HepG2 (cell line): ENCODE measurements around the gene ERMARD. TPM values are rescaled to one million over a fixed set of nuclear protein-coding genes. Genes with fewer than 3 reads are reported as not detected.

Experiments used
- CCDC6 ChIP-seq: sonication (generic); formaldehyde crosslinking; IDR thresholded peaks from 2 replicates; pipeline ENCODE4 v1.8.1; 2022; ENCODE audit warnings: mild to moderate bottlenecking, missing genetic modification reagents, moderate library complexity
- PCBP1 ChIP-seq: fragments of 200-400 bp; formaldehyde crosslinking; IDR thresholded peaks from 2 replicates; pipeline ENCODE4 v1.6.1; 2017; ENCODE audit warnings: mild to moderate bottlenecking, low read depth, low read length, borderline replicate concordance
- PHF21A ChIP-seq: sonication (generic); formaldehyde crosslinking; IDR thresholded peaks from 2 replicates; pipeline ENCODE4 v1.5.0; 2020; ENCODE audit warnings: mild to moderate bottlenecking, missing genetic modification reagents
- PRMT3 ChIP-seq: sonication (generic); formaldehyde crosslinking; IDR thresholded peaks from 2 replicates; pipeline ENCODE4 v1.8.1; 2022; ENCODE audit warnings: low read depth, mild to moderate bottlenecking, moderate library complexity, missing genetic modification reagents, borderline replicate concordance
- THAP7 ChIP-seq: sonication (generic); formaldehyde crosslinking; IDR thresholded peaks from 2 replicates; pipeline ENCODE4 v1.8.1; 2023; ENCODE audit warnings: mild to moderate bottlenecking, missing genetic modification reagents
- ZNF563 ChIP-seq: sonication (generic); formaldehyde crosslinking; IDR thresholded peaks from 2 replicates; pipeline ENCODE4 v1.8.0; 2022; ENCODE audit warnings: mild to moderate bottlenecking, moderate library complexity, missing genetic modification reagents
- ZNF646 ChIP-seq: sonication (generic); formaldehyde crosslinking; IDR thresholded peaks from 2 replicates; pipeline ENCODE4 v1.9.0; 2021; ENCODE audit warnings: mild to moderate bottlenecking, missing genetic modification reagents
- ZNF678 ChIP-seq: sonication (generic); formaldehyde crosslinking; IDR thresholded peaks from 2 replicates; pipeline ENCODE4 v1.4.0; 2020; ENCODE audit warnings: mild to moderate bottlenecking, missing genetic modification reagents
- polyA plus RNA-seq, 8 experiments: library from polyadenylated mRNA; depleted of rRNA in 3 of 8; stranded (reverse) in 7 of 8; unstranded in 1 of 8; fragments of >200 nt; fragmentation: Illumina TruSeq in 4 of 8; extraction: Trizol in 4 of 8; gene quantifications; 2 replicates each; pipeline versions ENCODE4 v1.2.1 to v1.2.3, GENCODE V29; 2011 to 2016; ENCODE audit warnings: low read depth in 4 of 8, missing spikeins in 1 of 8, mixed read lengths in 1 of 8; ENCODE audit not compliant: insufficient read depth in 1 of 8
- total RNA-seq, 5 experiments: library from RNA; depleted of rRNA; stranded (reverse); fragments of >200 nt; fragmentation: Illumina TruSeq; extraction: Trizol; gene quantifications; 2 replicates each; pipeline ENCODE4 v1.2.3, GENCODE V29; 2016; ENCODE audit warnings: low read depth in 1 of 5
- TF ChIP-seq, protein P1 (sequence below): IDR thresholded peaks from 2 replicates; pipeline ENCODE4 v1.6.1; 2016; ENCODE audit warnings: low read depth
- TF ChIP-seq, protein P2 (sequence below), 2 experiments: IDR thresholded peaks; 2 replicates each; pipeline ENCODE4 v1.6.1; 2011 to 2012; ENCODE audit warnings: low read length in 2 of 2, borderline replicate concordance in 1 of 2, low read depth in 1 of 2, mild to moderate bottlenecking in 1 of 2, moderate library complexity in 1 of 2
- TF ChIP-seq, protein P3 (sequence below): sonication (generic); formaldehyde crosslinking; IDR thresholded peaks from 2 replicates; pipeline ENCODE4 v1.4.0; 2020; ENCODE audit warnings: missing genetic modification reagents

The ERMARD gene
- total and polyA plus RNA-seq, 2 of the 13 experiments (the other 11 are each of a cell fraction or from before 2014, with no cell fraction given): 8.8 to 10.7 TPM

GRCh38 chr6:169724494-169725124, 26.8 kb upstream of the ERMARD start, which contains the start of gene PHF10 (continued):
- TF ChIP-seq PRMT3 (0 out of 2 replicates have a peak, but pooled peaks have one; percentile 42), PCBP1 (peak; percentile 49; the same call in 1 of the 2 replicates), ZNF678 (0 out of 2 replicates have a peak, but pooled peaks have one; percentile 25), CCDC6 (no peak; the same call in 1 of the 2 replicates), ZNF646 (CRISPR knock-in tag) (no peak), ZNF563 (CRISPR knock-in tag) (peak; percentile 95), PHF21A (no peak), THAP7 (CRISPR knock-in tag) (no peak; the same call in 1 of the 2 replicates)
- TF ChIP-seq, protein P1, sequence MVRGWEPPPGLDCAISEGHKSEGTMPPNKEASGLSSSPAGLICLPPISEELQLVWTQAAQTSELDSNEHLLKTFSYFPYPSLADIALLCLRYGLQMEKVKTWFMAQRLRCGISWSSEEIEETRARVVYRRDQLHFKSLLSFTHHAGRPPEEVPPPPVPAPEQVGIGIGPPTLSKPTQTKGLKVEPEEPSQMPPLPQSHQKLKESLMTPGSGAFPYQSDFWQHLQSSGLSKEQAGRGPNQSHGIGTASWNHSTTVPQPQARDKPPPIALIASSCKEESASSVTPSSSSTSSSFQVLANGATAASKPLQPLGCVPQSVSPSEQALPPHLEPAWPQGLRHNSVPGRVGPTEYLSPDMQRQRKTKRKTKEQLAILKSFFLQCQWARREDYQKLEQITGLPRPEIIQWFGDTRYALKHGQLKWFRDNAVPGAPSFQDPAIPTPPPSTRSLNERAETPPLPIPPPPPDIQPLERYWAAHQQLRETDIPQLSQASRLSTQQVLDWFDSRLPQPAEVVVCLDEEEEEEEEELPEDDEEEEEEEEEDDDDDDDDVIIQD (CRISPR knock-in tag): no peak
- TF ChIP-seq, protein P2, sequence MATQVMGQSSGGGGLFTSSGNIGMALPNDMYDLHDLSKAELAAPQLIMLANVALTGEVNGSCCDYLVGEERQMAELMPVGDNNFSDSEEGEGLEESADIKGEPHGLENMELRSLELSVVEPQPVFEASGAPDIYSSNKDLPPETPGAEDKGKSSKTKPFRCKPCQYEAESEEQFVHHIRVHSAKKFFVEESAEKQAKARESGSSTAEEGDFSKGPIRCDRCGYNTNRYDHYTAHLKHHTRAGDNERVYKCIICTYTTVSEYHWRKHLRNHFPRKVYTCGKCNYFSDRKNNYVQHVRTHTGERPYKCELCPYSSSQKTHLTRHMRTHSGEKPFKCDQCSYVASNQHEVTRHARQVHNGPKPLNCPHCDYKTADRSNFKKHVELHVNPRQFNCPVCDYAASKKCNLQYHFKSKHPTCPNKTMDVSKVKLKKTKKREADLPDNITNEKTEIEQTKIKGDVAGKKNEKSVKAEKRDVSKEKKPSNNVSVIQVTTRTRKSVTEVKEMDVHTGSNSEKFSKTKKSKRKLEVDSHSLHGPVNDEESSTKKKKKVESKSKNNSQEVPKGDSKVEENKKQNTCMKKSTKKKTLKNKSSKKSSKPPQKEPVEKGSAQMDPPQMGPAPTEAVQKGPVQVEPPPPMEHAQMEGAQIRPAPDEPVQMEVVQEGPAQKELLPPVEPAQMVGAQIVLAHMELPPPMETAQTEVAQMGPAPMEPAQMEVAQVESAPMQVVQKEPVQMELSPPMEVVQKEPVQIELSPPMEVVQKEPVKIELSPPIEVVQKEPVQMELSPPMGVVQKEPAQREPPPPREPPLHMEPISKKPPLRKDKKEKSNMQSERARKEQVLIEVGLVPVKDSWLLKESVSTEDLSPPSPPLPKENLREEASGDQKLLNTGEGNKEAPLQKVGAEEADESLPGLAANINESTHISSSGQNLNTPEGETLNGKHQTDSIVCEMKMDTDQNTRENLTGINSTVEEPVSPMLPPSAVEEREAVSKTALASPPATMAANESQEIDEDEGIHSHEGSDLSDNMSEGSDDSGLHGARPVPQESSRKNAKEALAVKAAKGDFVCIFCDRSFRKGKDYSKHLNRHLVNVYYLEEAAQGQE (IDR thresholded peaks at IDR 0.05; ENCODE audit: borderline replicate concordance in 1 of 2, low read depth in 1 of 2, low read length in 2 of 2): peak in 1 of 2 experiments; percentile 65; a peak in 1 of 4 replicates
- TF ChIP-seq, protein P3, sequence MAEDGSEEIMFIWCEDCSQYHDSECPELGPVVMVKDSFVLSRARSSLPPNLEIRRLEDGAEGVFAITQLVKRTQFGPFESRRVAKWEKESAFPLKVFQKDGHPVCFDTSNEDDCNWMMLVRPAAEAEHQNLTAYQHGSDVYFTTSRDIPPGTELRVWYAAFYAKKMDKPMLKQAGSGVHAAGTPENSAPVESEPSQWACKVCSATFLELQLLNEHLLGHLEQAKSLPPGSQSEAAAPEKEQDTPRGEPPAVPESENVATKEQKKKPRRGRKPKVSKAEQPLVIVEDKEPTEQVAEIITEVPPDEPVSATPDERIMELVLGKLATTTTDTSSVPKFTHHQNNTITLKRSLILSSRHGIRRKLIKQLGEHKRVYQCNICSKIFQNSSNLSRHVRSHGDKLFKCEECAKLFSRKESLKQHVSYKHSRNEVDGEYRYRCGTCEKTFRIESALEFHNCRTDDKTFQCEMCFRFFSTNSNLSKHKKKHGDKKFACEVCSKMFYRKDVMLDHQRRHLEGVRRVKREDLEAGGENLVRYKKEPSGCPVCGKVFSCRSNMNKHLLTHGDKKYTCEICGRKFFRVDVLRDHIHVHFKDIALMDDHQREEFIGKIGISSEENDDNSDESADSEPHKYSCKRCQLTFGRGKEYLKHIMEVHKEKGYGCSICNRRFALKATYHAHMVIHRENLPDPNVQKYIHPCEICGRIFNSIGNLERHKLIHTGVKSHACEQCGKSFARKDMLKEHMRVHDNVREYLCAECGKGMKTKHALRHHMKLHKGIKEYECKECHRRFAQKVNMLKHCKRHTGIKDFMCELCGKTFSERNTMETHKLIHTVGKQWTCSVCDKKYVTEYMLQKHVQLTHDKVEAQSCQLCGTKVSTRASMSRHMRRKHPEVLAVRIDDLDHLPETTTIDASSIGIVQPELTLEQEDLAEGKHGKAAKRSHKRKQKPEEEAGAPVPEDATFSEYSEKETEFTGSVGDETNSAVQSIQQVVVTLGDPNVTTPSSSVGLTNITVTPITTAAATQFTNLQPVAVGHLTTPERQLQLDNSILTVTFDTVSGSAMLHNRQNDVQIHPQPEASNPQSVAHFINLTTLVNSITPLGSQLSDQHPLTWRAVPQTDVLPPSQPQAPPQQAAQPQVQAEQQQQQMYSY: no peak
